ENCODE measurements around the gene ARAP2.

ARAP2 gene

DNA sequence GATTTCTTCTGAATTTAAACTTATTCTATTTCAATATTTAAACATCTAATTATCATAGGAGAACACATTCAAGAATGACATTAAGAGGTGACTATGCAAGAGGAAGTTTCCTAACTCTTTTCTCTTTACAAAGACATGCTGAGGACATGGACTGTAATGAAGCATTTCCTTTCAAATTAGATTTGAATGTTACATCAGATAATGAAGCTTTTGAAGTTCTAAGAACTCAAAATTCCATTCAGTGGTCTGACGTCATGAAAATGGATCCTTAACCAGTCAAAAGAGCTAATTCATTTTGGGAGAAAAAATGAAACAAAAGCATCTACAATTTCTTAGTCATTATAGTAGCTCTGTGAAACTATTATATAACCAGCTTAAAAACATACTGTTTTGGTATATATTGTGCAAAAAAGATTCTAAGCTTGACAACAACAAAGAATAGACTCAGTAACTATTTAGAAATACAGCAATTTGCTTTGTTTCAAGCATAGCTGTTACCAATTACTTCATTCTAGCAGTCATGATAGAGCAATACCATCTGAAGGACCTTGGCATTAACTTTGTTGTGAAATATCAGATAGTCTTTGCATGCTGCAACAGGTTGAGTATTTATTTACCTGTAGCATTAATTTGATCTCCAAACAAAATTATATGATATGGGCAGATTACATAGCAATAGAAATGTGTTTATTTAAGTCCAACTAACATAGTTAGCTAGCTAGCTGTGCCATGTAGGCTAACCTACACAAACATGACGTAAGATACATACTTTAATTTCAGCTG, 23.4 kb upstream of the ARAP2 start:
- DNase-seq (ENCODE audit: low read depth in 2 of 2, low spot score in 1 of 2) = no peak

DNA sequence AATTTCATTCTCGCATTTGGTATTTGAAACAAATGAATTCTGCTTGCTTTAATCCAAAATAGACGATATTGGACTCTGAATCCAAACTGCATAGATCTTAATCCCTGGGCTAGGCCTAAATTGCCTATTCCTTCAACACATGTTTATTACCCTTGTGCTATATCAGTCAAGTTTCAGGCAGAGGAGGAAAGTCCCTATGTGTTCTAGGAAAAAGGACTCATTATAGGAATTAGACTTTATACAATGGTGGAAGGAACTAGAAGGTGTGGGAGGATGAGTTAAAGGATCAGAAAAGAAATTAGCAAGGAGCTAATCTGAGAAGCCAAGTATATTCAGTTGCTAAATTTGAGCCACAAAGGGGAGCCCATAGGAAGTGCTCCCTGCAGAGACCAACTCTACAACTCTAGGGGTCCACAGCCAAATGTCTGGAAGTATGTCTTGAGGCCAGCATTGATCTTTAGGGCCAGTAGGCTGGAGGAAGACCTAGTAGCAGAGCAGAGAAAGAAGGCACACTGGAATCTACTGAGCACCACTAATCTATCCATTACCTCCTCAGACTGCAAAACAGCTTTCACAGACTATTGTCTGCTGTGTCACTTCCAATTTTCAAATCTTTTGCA, 20.0 kb upstream of the ARAP2 start:
- DNase-seq (ENCODE audit: low read depth in 2 of 2, low spot score in 1 of 2) = no peak

DNA sequence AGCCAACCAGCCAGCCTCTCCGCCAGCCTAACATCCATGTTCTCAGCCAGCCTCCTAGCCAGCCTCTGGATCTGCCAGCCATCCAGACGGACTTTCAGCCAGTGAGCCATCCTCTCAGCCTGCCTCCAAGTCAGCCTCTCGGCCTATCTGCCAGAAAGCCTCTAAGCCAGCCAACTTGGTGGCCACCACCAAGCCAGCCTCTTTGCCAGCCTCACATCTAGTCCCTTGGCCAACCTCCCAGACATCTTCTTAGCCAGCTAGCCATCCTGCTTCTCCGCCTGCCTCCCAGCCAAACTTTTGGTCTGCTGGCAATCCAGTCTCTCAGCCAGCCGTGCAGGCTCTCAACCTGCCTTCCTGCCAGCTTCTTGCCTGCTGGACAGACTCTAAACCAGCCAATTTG, 16.4 kb upstream of the ARAP2 start:
- DNase-seq (ENCODE audit: low read depth in 2 of 2, low spot score in 1 of 2) = no peak

DNA sequence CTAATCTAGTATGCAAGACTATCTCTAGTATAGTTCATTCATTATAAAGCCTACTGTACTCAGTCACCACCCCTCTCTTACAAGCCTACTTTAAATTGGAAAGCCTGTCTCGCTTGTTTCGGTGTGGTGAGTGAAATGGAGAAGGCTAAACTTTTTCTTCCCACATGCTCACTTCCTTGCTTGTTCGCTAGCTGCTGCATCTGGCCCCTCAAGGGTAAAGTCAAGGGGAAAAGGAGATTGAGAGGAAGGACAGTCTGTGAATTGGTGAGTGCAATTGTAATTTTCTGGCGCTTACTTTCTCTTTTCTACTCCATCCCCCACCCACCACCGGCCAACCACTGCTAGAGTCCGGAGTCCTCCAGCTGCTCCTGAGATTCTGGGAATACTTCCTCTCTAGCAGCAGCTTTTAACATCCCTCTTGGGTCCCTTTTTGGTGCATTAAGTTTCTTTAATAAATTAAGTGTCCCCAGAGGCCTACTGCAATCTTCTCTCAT, 12.1 kb upstream of the ARAP2 start:
- no peak for DNase-seq (ENCODE audit: low read depth in 2 of 2, low spot score in 1 of 2)

DNA sequence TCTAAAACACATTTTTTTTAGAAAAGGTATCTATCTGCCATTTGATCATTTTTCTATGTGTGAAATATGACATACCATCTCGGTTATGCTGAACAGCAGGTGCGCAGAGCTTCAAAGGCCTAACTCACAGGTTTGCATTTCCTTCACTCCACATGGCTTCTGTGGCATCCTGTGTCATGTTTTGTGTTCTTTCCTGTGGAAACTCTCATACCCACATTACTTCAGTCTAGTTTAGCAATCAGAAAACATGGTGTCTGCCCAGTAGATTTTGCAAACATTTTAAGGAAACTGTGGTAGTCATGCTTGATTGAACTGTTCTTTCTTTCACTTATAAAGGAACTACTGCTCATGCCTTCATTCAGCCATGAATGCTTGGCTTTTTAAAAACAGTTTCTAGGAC, 11.3 kb upstream of the ARAP2 start:
- DNase-seq (ENCODE audit: low read depth in 2 of 2, low spot score in 1 of 2) = peak; percentile 24 to 39

DNA sequence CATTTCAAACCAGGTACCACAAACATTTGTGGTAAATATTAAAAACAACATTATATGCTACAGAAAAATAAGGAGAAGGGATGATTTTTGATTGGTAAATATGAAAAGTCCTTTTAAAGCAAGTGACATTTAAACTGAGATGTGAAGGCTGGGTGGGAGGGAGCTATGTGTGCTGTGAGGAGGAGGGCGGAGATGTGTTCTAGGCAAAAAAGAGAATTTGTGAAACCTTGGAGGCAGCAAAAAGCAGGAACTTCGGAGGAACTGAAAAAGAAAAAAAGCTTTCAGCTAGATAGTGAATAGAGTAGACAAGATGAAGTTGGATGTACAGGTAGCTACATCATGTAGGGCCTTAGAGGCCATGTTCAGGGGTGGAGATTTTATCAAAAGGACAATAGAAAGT, 10.1 kb upstream of the ARAP2 start:
- no peak for DNase-seq (ENCODE audit: low read depth in 2 of 2, low spot score in 1 of 2)

DNA sequence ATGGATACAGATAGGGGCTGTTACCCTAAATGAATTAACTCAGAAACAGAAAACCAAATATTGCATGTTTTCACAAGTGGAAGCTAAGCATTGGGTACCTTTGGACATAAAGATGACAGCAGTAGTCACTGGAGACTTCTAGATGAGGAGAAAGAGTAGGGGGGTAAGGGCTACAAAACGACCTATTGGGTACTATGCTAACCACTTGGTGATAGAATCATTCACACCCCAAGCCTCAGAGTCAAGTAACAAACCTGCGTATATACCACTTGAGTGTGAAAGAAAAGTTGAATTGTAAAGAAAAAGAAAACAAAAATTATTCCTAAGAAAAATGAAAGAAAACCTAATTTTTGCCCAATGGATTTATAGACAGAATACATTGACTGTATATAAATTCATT, 7.7 kb upstream of the ARAP2 start:
- no peak for DNase-seq (ENCODE audit: low read depth in 2 of 2, low spot score in 1 of 2)

DNA sequence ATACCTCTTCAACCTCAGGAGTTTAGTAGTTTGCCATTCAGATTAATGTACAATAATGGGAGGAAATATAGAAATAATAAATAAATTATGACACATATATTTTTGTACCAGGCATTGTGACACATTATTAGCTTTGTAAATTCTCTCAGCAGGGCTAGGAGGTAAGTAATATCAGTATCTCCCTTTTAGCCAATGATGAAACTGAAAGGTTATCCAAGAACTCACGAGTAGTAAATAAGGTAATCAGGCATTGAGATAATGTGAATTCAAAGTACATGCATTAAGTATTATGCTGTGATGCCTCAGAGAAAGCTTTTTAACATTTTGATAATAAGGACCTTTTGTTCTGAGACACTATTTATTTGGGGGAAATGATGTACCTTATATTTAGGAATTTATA, 5.3 kb upstream of the ARAP2 start:
- no peak for DNase-seq (ENCODE audit: low read depth in 2 of 2, low spot score in 1 of 2)

DNA sequence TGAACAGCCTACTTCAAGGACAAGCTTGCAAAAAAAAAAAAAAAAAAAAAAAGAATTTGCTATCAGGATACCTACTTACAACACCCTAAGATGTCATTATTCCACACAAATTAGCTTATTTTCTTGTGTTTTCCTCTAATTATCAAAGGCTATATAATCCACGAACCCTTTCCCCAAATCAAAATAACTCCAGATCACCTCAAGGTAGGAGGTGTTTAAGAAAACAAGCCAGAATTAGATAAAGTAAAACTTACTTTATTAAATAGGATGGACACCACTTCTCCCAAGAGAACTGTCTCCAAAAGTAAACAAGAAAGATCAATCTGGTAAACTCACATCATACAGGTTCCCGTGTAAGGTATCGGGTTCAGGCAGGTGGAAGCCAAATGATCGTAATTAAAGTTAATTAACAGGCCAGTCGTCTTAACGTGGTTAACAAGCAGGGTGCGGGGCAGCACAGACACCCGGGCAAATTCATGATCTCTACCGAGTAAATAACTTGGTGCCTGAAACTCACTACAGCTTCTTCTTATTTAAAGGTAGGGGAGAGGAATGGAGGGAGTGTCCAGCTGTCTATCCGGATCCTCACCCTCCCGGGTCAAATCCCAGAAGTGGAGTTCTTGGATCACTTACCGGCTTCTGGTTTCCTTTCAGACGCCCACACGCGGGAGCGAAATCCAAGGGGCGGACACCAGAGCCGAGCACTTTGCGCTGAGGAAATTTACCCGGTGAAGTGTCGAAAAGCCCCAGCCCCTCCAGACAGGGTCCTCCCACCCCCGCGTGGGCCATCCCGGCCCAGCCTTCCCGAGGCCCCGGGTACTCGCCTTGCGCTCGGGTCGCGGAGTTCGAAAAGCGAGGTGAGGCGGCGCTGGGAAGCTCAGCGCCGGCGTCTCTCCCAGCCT, 708 bp downstream of the ARAP2 start:
- peak; percentile 11 to 30 for DNase-seq (ENCODE audit: low read depth in 2 of 2, low spot score in 1 of 2)

DNA sequence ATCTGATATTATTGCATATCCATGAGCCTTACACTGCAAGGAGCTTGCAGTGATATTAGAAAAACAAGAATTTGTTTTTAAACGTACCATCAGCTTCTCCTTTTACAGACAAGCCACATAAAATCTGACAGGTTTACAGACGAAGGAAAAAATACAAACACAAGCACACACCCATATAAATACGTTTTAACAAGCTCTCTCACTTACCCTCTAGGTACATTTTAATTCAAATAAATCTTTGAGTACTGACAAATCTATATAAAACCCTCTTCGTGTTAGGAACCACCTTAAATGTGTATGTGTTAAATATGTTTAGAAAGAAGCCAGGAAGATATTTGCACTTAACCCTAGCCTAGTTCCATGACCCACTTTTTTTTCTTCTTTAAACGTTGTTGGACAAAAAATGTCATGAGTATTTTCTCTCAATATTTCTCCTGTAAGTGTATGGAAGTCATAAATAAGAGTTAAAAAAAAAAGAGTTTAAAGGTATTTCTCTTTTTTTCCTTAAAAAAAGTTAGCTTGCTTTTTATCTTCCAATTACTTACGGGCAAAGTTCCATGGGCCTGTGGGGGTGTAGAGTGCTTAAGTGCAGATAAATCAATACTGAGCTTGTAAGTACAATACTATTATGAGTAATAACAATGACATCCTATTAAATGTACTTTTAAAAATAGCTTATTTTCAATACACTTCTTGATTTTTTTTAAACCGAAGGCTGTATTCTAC, 1.5 kb downstream of the ARAP2 start:
- no peak for DNase-seq (ENCODE audit: low read depth in 2 of 2, low spot score in 1 of 2)

DNA sequence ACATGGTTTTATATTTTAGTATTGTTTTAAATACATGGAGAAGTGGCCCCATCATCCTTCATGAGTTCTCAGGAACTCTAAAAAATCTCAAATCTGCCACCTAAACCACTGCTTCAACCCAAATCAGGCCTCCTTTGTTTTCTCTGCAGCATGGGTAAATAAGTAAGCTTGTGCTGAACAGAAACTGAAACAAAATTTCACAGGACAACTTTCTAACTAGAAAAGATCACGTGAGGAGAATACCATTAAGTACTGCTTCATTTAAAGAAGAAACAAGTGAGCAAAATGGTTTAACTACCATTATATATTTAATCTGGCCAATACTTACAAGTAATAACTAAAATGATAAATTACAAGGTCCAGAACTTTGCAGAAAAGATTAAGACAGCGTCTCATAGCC, 2.5 kb downstream of the ARAP2 start:
- DNase-seq (ENCODE audit: low read depth in 2 of 2, low spot score in 1 of 2) = no peak

DNA sequence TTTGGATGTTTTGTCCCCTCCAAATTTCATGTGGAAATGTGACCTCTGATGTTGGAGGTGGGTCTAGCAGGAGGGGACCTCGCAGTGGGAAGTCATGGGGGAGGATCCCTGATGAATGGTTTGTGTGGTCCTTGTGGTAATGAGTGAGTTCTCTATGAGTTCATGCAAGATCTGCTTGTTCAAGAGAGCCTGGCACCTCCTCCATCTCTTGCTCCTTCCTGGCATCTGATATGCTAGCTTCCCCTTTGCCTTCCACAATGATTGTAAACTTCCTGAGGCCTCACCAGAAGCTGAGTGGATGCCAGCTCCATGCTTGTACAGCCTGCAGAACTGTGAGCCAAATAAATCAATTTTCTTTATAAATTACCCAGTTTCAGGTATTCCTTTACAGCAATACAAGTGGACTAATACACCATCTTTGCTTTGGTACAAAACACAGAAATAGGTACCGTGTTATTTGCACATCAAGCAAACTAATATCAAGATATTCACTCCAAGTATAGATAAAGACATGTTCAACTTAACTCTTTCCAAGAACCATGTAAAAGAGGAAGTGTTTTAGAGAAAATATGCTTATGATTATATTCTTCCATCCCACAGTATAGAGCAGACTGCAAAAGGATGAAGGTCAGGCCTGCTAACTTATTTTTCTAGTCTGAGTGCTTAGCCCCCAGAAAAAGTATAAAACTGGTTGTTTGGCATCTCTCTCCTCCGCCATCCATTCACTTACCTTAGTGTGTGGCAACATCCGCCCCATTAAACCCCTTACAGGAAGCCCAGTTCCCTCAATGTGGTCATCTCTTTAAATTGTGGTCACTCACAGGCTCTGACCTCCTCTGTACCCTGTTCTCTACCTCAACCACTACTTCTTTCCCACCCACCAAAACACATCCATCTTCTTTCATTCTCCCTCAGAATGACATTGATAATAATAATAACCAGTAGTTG, 6.7 kb downstream of the ARAP2 start:
- DNase-seq (ENCODE audit: low read depth in 2 of 2, low spot score in 1 of 2) = no peak

DNA sequence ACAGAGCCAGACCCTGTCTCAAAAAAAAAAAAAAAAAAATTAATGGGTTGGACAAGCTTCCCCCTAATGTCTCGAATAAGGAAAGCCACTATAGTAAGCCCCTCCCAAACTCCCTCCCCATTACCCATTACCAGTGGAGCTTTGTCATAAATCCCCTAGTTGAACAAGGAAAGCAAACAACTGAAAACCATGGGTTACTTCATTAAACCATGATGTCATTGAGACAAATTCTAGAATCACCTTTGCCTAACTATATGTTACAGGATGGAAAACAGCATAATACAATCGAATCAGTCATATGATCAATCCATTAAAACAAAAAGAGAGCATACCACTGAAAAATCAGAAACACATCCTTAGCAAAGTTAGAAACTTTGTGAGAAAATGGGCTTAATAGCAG, 8.2 kb downstream of the ARAP2 start:
- no peak for DNase-seq (ENCODE audit: low read depth in 2 of 2, low spot score in 1 of 2)

DNA sequence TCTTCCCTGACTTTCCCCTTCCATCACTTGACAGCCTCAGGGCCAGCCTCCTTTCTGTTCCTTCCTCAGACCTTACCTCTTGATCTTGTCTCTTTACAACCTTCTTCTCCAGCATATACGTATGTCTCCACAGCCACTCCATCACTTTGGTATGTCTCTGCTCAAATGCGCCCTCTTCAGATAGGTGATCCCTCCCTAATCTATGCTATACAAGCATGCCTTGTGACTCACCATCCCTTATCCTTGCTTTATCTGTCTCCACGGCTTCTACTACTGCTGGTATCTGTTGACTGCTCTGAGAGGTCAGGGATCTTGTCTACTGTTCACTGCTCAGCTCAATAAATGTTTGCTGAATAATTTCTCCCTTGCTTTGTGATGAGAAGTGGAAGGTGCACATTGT, 9.0 kb downstream of the ARAP2 start:
- no peak for DNase-seq (ENCODE audit: low read depth in 2 of 2, low spot score in 1 of 2)

DNA sequence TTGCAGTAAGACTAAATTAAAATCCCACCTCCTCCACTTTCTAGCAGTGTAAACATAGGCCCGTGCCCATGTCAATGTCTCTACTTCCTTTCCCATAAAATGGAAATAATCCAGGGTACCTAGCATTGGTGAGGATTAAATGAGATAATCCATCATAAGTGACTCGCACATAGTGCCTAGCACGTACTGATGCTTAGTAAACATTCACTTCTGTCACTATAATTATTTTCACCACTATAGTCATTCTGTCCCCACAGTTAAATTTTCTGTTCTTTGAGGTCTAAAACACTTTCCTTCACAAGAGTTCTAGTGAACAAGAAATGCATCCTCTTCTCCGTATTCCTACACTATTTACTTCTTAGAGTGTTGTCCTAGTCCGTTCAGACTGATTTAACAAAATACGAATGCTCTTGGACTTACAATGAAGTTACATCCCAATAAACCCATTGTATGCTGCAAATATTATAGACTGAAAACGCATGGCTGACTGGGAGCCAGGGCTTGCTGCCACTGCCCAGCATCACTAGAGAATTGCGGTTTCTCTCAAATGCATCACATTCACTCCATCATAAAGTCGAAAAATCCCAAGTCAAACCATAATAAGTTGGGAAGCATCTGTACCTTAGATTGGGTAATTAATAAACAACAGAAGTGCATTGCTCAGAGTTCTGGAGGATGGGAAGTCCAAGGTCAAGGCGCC, 10.6 kb downstream of the ARAP2 start:
- no peak for DNase-seq (ENCODE audit: low read depth in 2 of 2, low spot score in 1 of 2)

DNA sequence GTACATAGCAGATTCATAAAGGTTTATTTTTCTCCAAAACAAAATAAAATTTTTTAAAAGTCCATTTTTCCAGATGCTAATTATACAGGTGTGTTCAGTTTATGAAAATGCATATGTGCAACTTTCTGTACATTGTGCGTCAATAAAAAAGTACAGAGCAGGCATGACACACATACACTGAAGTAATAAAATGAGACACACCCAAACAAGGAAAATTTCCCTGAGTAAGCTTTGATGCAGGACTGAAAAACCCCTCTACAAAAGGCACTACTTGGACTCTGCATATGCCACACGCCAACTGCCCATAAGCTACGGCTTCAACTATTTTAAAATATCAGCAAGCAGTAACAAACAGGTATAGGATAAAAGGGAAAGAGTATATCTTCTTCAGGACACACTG, 13.8 kb downstream of the ARAP2 start:
- DNase-seq (ENCODE audit: low read depth in 2 of 2, low spot score in 1 of 2) = no peak

DNA sequence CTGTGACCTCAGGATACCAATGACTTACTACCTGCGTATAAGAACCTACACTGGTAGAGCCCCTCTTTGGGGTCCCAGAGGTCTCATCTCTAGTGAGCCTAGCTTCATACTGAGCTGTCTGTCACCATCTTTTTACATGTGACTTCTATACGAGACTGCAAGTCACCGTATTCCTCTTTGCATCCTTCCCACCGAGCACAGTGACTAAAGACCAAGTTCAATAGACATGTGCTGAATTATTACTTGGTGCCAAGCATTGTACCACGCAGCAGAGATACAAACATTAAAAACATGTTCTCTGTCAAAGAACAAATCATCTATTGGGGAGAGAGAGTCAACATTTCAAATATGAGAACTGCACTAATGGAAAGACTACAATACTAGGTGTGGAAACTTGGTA, 16.4 kb downstream of the ARAP2 start:
- no peak for DNase-seq (ENCODE audit: low read depth in 2 of 2, low spot score in 1 of 2)

DNA sequence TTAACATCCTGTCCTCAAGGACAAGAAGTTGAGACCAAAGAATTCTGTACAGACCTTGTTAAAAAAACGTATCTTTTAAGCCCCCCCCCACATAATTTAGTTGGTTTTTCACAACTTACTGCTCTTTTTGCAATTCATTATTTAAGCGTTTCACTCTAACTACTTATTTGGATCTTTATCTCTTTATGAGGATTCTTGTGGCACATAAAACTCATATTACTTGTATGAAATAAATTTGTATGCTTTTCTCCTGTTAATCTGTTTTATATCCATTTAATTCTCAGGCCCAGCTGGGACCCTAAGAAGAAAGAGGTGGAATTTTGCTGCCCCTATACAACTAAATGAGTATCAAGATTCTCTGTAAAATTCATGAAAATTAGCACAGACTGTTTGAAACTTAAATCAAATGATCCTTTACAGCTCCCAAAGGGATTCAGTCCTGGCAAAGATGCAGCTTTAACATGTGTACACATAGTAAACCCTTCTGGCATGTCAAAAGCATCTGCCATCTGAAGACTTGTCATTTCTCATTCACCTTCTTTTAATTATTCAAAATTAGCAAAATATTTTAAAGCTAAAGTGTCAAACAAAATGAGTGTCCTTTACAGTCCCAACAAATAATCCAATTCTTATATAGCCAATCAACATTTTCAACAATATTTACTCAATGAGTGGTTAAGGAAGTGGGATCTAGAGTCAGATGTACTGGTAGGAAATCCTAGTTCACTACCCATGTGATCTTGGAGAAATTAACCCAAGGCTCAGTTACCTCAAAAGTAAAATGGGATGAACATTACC, 17.7 kb downstream of the ARAP2 start:
- DNase-seq (ENCODE audit: low read depth in 2 of 2, low spot score in 1 of 2) = no peak

All from stimulated activated CD8-positive, alpha-beta memory T cell treated with anti-CD3 and anti-CD28 coated beads, Interleukin-4, amount 100 ng/mL, for 4 hours (primary cell).